Measurements from ENCODE around the gene SLC16A11.

DNA sequence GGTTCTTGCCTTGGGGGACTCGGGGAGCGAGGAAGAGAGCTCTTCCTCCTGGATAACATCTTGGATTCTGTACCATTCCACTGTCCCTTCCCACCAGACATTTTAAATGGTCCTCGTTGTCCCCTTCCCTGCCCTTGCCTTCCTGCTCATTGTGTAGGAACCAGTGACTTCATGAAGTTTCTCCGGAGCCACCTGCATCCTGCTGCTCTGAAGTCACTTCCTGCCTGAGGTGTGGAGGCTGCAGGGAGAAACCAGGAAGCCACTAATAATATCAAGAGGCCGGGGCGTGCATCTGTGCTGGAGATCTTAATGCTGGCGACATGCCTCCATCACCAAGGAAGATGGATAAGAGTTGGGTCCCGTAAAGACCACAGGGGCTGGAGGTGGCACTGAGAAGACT lies 14.2 kb downstream of the SLC16A11 start:
- TF ChIP-seq POLR2AphosphoS5 (IDR thresholded peaks at IDR 0.05; ENCODE audit: low read depth, low read length), result no peak
- TF ChIP-seq POLR2A (IDR thresholded peaks at IDR 0.05; ENCODE audit: low read depth, low read length), result no peak
- no peak for TF ChIP-seq TAF1 (IDR thresholded peaks at IDR 0.05; ENCODE audit: borderline replicate concordance, low read depth, low read length)
